SKM-1 treated with dmso at 0.1 percent for 144 hours (cell line): Measurements from ENCODE around the gene ASS1.

Experiments used
- DNase-seq: peaks from one replicate; lab custom pipeline; 2025; ENCODE audit not compliant: unreplicated experiment; lab: John Stamatoyannopoulos, UW

The ASS1 gene

GRCh38 chr9:130493021-130493420 is 48.3 kb downstream of the ASS1 start:
- DNase-seq: no peak

GRCh38 chr9:130493476-130493875 is 48.7 kb downstream of the ASS1 start:
- no peak for DNase-seq

- DNase-seq: no peak
Measured at GRCh38 chr9:130495067-130495466, 50.3 kb downstream of the ASS1 start.

DNA sequence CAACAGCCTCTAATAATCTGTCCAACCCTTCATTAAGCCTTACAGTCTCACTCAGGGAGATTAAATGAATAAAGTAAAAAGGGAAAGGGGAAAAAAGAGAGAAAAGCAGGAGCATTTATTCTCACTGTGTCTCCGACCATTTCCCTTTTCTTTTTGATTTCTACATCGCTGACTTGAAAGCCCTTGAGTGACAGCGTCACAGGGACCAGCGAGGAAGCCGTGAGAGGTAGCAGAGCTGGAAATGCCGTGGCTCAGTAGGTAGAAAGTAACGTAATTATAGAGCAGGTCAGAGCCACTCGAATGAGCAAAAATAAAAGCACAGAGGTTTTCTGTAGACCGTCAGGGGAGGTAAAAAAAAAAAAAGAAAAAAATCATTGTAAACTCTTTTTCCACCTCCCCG is 52.4 kb downstream of the ASS1 start:
- DNase-seq: no peak

DNA sequence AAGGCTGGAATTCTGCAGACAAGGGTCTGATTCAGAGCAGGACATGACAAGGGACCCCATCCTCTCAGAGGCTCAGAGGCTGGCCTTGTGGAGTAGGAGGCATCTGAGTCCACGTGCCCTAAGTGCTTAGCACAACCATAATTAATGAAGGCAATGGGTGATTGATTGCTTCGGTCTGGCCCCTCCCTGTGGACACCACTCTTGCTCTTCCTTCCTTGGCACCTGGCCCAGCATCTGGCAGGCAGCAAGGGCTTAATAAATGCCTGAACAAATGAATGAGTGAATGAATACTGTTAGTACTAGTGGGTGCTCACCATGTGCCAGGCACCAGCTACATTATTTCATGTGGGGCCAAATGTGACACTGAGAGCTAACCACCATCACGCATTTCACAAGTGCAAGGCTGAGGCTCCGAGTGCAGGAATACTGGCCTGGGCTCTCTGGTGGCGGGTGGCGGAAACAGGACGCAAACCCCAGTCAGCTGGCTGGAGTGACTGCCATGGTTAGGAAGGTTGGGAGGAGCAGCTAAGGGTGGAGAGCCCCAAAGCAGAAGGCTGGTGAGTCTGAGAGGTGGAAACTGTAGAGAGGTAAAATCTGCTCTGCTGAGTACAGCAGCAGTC is 53.6 kb downstream of the ASS1 start:
- no peak for DNase-seq

- no peak for DNase-seq
Measured at GRCh38 chr9:130498918-130499698, 54.3 kb downstream of the ASS1 start.

GRCh38 chr9:130499804-130500263 is 55.1 kb downstream of the ASS1 start:
- no peak for DNase-seq

- DNase-seq: no peak
Measured at GRCh38 chr9:130500340-130501180, 55.8 kb downstream of the ASS1 start.

DNA sequence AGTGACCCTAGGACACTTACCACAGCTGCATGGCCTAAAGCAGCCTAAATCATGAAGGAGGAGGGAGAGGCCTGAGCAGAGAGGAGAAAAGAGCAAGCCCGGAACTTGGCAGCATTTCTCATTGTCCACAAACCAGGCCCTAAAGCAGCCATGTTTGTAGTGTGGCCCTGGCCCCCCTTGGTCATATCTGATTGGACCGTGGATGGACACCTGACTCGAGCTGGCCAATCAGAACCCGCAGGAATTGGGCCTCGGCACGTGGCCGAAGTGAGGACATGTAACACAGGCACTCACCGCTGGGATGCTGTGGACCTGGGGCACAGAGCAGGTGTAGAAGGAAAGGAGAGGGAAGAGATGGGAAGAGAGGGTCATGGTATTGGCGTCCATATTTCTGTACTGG is 56.9 kb downstream of the ASS1 start:
- DNase-seq: no peak

- DNase-seq: no peak
Measured at GRCh38 chr9:130508218-130508617, 63.5 kb downstream of the ASS1 start.

DNA sequence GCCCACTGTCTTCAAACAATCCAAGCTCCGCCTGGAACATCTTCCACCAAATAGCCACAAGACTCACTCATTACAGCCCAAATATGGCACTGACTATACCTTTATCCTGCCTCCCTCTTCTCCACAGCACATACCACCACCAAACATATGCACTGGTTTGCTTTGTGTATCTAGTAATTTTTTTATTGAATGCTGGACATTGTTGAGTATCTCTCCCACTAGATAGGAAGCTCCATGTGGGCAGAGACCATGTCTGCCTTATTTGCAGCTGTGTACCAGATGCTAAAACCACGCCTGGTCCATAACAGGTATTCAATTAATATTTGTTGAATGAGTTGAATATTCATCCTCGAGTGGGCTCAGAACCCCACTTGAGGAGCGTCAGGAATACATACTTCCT is 67.4 kb downstream of the ASS1 start:
- DNase-seq: no peak

DNA sequence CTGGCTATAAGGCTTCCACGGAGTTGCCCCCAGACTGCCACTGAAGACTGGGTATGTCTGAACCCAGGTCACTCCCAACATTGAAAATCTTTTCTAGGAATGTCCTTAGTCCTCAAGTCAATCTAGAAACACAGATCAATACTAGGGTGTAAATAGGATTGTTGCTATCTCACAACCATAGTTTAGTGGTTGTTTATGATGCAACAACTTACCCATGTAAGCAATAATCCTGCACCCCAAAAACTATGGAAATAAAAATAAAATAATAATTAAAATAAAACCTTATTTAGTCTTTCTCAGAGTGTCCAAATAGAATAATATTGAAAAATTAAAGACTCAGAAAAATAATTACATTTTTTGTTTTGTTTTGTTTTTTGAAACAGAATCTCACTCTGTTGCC is 68.3 kb downstream of the ASS1 start:
- no peak for DNase-seq

- DNase-seq: no peak
Measured at GRCh38 chr9:130518233-130518632, 73.5 kb downstream of the ASS1 start.

DNA sequence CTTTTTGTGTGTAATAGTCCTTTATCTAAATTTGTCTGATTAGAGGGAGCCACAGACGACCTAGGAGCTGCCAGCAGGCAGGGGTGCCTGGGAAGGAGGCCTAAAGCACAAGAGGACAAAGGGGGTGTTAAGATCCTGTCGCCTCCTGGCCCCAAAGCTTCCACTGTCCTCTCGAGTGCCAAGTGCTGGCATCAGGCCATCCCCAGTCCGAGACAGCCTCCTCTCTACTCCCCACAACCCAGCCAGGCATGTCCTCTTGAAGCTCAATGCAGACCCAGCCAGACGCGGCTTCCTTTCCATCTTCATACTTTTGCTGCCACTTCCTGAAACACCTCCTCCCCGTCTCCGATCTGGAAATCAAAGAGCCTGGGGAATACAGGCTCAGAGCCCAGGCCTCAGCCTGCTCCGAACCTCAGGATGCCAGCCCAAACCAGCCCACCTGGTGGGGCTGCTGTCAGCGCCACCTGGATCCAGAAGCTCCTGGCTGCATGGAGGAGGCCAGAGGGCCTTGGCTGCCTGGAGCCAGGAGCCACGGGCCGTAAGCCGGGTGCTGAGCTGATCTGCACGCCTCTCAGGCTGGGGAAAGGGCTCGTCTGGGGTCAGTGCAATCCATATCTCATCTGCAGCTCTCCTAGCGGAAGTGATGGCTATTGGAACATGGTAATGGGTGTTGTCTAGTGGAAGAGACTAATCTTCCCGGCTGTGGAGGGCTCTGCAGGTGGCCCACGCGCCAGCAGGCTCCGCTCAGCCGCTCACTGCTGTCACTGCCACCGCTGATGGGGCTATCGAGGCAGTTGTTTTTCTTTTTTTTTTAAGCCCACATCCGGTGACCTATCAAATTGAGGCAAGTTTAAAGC is 74.4 kb downstream of the ASS1 start:
- DNase-seq: no peak

DNA sequence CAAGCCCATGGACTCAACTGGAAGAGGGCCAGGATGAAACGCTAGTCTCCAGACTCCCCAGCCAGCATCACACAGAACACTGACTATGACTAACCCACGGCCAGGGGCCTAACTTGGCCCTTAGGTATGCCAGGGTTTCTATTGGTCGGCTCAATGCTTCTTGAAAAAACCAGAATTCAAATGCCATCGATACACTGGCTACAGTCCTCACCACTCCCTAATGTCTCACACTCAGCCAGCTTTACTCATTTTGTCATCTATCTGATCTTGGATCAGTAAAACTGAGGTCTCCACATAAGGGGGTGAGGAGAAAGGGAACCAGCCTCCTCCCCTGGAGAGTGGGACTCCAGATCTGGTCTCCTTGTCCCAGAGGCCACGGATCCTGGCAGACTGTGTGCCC is 75.2 kb downstream of the ASS1 start:
- no peak for DNase-seq

GRCh38 chr9:130521715-130522114 is 77.0 kb downstream of the ASS1 start:
- DNase-seq: no peak

DNA sequence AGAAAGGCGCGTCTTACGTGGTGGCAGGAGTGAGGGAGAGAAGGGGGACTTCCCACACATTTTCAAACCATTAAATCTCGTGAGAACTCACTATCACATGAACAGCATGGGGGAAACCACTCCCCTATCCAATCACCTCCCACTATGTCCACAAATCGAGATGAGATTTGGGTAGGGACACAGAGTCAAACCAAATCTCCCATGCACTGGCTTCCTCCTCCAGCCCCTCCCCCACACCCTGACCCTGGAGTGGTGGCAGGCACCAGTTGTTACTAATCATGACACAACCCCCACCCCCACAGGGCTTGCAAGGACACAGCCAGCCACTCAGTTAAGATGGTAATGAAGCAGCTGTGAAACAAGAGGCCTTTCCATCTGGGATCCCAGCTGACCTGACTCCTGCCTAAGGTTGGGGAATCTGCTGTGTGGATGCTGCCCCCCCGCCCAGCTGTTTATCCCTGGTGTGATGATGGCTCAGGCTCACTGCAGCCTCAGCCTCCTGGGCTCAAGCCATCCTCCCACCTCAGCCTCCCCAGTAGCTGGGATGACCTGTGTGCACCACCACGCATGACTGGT is 77.6 kb downstream of the ASS1 start:
- DNase-seq: peak; percentile 29

DNA sequence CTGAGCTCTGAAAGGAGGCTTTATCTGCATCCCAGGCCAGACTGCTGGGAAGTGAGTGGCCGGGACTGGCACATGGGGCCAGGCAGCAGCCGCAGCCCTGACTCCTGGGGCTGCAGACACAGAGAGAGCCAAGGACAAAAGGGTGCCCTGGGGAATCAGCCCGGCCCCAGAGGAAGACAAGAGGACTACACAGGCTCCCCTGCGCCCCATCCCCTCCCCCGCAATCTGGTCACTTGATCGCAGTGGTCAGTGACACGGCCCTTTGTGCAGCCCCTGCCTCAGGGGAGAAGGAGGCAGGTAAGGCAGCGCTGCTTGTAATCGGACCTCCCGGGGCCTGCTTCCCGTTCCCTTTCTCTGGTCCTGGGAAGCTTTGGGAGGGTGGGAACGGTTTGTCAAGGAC is 79.2 kb downstream of the ASS1 start:
- DNase-seq: no peak

DNA sequence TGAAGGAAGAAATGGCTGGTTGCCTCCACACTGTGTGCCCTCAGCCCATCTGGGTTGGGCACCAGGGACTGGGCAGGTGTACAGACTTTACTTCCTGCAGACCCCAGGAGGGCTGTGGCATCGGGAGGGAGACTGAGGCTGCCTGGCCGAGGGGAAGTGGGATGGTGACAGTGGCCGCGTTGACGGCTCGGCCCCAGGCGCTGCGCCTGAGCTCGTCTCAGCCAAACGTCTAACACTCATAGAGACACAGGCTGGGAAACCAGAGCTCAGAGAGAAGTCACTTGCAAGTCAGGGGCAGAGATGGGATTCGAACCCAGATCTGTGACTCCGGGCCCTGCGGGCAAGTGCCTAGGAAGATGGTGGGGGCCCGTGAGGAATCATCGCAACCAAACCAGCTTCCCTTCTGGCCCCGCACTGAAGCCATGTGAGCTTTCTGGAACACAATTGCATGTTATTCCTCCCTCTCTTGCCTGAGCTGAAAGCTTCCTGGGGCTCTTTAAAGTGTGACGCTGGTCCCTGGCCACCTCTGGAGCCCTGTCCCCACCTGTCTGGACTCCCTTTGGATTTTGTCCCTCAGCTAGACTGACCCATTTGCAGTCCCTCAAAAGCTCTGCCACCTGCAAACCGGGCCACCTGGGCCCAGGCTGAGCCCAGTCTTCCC is 81.6 kb downstream of the ASS1 start:
- DNase-seq: no peak
